Smooth muscle cell of trachea (primary cell): Measurements from ENCODE around the gene STX7. TPM values are rescaled to one million over a fixed set of nuclear protein-coding genes. Genes with fewer than 3 reads are reported as not detected.

Source experiments
- total RNA-seq: library from RNA; depleted of rRNA; stranded (reverse); fragments of >200 nt; gene quantifications from 2 replicates; pipeline ENCODE4 v1.2.1, GENCODE V29; 2014

The STX7 gene
- total RNA-seq: 37.8 and 39.7 TPM in 2 replicates

GRCh38 chr6:132512638-132513632 is at the start of gene STX7:
TSS of gene STX7 (minus strand) at chr6:132513116. CDS start at chr6:132503530, 9,586 bp downstream.

GRCh38 chr6:132552372-132552771 is 39.5 kb upstream of the STX7 start, which contains the start of gene TAAR8:
TSS of gene TAAR8 (plus strand) at chr6:132552672. CDS start at chr6:132552693, 21 bp downstream.

GRCh38 chr6:132537977-132538376 is 25.1 kb upstream of the STX7 start, which contains the start of gene TAAR9:
TSS of gene TAAR9 (plus strand) at chr6:132538277. CDS start at chr6:132538290, 13 bp downstream.

GRCh38 chr6:132400883-132401617 is 111.9 kb downstream of the STX7 start, which contains the start of gene MOXD1:
TSS of gene MOXD1 (minus strand) at chr6:132401475. CDS start at chr6:132401426, 49 bp downstream.

Other genes with a start within 250 kb of the STX7 start
- gene MOXD1, start 111.6 kb downstream of the STX7 start, total RNA-seq: 118 and 199 TPM in 2 replicates
- gene TAAR9, start 25.2 kb upstream of the STX7 start, total RNA-seq: not detected in 2 replicates
- gene TAAR8, start 39.6 kb upstream of the STX7 start, total RNA-seq: not detected in 2 replicates
- not detected in 2 replicates for gene TAAR6, start 57.2 kb upstream of the STX7 start, total RNA-seq
- gene TAAR5, start 76.6 kb upstream of the STX7 start, total RNA-seq: not detected in 2 replicates
- not detected in 2 replicates for gene TAAR2, start 111.2 kb upstream of the STX7 start, total RNA-seq
- gene TAAR1, start 146.1 kb upstream of the STX7 start, total RNA-seq: not detected in 2 replicates
- gene VNN1, start 200.9 kb upstream of the STX7 start, total RNA-seq: not detected in 2 replicates
- gene VNN2, start 244.8 kb upstream of the STX7 start, total RNA-seq: 0.29 and 0.50 TPM in 2 replicates